NCI-H1417 (cell line): ENCODE results near the gene AUH.
A peak's percentile ranks its signal among the peaks of the same experiment; 100 is the strongest.

Experiments used
- DNase-seq, 3 experiments: peaks; one replicate each; lab custom pipeline; 2025; lab: John Stamatoyannopoulos, UW

Gene AUH

DNA sequence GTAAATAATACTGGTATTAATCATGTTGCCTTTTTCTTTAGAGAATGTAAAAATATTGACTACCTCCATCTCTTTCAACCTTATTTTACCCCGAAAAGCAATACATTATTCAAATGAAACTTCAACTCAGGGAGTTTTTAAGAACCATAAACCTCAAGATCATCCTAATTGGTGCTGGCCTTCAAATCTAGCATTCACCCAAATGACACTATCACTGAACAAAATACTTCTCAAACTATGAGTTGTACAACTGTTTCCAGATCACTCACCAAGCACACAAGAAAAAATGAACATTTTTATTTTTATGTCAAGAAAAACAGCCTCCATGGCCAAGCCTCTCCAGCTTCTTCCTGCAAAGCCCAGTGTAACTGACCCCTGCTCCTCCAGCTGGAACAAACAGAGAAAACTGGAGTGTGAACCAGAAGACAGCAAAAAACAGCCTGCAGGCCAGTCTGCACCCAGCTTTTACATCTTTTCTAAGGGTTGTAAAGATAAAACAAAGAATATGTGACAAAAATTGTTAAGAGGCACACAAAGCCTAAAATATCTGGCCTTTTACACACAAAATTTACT lies 21.2 kb downstream of the AUH start:
- no peak for DNase-seq

DNA sequence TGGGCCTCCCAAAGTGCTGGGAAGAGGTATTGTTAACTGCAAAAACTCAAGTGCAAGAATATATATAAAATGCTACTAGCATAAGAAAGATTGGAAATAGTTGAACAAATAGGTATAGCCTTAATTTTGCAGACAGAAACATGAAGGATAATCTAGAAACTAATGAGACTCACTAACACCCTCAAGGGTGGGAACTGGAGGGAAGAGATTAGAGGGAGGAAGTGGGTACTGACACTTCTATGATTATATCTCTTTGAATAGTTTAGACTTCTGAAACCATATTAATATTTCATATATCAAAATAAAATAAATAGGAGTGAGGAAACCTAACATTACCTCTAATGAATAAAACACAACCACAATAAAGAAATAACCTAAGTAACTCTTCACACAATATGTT lies 23.0 kb downstream of the AUH start:
- DNase-seq: no peak

DNA sequence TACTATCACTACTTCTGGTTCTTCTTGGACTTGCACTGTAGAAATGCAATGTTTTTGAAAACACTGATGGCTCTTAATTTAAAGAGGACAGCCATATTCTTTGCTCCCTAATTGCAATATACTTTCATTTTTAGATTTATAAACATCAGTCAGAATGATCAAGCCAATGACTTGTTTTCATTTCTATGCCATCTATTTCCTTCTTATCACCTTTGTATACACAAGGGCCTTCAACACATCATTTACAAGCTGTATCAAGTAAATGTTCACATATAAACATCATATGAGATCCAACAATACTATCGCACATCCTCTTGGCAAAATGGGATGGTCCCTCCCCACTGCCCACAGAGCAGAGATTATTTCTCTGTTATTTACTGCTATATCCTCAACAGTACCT lies 24.9 kb downstream of the AUH start:
- no peak for DNase-seq

DNA sequence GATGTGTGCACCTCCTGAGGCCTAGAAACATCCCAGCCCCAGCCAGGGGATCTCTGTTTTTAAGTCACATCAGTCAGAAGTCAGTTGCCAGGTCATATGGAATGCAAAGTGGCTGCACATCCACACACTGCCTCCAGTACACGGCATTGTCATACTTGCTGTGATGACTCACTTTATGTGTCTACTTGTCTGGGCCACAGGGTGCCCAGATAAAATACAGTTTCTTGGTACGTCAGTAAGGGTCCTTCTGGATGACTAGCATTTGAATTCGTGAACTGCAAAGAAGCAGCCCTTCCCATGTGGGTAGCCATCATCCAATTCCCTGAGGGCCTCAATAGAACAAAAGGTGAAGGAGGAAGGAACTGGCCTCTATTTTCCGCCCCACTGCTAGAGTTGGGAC lies 27.7 kb downstream of the AUH start:
- DNase-seq: no peak

GRCh38 chr9:91333551-91333950 lies 28.2 kb downstream of the AUH start:
- no peak for DNase-seq

DNA sequence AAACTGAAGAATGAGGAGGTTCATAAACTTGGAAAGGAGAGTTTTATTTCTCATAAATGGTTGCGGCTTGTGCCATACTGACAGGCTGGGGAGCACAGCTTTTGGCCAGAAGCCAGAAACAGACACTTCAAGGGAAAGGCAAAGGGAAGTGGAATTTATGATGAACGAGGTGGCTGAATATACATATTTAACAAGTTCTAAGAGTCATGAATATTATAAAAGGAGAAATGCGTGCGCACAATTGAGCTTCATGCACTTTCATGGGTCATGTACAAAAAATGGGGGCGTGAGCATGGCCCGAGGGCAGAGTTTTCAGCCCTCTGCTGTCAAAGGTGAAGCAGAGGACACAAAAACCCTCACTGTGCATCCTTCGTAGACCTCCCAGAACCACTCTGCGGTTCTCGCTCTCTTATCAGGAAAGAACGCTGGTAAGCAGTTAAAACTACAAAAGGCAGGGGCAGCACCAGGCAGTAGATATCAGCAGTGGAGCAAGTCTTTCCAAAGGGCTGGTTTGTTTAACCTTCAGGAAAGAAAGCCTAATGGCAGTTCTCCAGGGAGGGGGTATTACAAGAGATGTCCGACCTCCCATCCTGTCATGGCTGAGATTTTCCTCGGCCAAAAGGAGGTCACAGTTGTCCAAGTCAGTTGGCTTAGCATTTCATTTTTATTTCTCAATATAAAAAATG lies 29.0 kb downstream of the AUH start:
- peak in 1 of 3 experiments; percentile 15 for DNase-seq

DNA sequence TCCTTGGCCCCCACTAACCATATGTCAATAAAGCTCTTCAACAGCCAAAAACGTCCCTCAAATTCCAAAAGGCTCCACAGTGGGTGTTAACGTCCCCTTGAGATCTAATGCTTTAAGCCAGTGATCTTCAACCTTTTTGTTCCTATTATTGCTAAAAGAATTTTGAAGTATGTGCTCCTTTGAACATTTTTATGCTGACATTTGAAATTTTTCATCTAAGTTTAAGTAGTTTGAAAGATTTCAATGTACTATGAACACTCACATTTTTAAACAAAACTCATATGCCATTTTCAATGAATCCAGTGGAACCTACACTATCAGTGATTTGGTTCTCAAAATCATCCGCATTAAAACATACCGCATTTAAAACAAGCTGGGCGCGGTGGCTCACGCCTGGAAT lies 29.9 kb downstream of the AUH start:
- no peak for DNase-seq

- DNase-seq: no peak
These were observed 33.5 kb downstream of the AUH start for GRCh38 chr9:91328186-91328585.

DNA sequence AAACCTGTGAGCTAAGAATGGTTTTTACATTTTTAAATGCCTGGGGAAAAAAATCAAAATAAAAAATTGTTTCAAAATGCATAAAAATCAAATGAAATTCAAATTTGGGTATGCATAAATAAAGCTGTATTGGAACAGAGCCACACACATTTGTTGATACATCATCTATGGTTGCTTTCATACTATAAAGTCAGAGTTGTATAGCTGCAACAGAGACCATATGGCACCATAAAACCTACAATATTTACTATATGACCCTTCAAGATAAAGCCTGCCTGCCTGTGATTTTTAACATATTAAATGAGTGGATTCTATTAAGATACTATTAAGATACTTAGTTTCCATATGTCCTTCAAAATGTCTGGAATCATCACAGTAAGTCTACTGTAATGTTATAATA lies 40.0 kb downstream of the AUH start:
- no peak for DNase-seq

GRCh38 chr9:91320299-91320698 lies 41.4 kb downstream of the AUH start:
- no peak for DNase-seq

DNA sequence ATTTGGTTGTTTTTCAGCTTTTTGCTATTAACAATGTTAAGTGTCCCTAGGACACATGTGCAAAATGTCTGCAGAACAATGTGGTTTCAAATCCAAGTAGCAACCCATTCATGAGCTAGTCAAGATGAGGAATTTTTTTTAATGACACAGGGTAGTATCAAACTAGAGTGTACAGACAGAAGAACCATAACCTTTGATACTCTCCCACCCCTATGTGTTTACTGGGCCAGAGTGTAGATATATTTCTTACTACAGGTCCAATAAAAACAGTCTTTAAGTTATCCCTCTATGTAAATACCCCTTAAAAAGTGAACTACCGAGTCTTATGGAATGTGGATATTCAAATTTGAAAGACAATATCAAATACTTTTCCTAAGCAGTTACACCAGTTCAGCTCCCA lies 45.6 kb downstream of the AUH start:
- DNase-seq: no peak

DNA sequence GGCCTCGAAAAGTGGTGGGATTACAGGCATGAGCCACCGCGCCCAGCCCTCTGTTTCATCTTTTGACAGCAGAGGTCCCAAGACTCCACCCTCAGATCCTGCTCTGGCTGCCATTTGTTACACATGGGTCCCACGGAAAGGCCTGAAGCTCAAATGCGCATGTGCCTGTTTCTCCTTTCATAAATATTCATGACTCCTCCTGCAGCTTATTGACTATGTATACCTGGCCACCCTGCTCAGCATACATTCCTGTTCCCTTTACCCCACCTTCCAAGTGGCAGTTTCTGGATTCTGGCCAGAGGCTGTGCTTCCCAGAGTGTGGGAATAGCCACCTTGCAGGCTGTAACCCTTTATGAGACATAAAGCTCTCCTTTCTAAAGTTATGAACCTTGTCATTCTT lies 46.5 kb downstream of the AUH start:
- no peak for DNase-seq

DNA sequence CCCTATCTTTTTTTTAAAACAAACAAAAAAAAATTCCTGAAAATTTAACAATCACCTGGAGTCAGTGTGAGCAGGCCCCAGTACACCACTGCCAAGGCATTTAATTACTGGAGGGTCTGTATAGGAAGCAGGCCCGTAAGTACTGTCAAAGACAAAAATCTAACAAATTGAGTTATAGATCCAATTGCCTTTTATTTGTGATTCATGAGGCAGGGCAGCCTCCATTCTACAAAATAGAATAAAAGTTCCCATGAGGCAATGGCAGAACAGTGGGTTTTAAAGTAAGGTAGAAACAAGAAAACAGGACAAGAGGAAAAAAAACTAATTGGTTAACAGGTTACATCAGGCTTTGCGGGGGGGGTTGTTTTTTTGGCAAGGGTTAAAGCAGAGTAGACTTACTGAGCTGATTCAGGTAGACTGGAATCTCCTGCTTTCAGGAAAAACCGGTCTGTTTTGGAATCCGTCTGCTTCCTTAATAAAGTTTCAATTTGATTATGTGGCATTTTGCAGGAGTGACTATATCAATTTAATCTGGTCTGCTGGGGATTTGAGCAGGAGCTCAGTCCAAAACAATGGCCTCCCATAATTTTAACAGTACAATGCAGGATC lies 48.9 kb downstream of the AUH start:
- no peak for DNase-seq

DNA sequence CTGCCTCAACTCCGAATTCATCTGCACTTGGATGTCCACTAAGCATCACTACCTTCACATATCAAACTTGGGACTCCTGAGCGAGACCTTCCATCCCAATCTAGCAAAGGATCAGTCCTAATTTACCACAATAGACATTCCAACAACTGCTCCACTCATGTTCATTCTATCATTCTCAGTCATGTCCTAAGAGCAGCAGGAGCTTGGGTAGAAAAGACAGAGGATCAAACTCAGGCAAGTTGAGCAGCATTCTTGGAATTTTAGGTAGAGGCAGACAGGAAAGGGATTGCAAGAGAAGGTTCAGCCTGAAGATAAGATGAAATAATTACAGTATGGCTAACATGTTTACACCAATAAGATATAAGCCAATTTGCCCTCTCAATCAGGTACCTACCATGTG lies 51.7 kb downstream of the AUH start:
- DNase-seq: no peak

DNA sequence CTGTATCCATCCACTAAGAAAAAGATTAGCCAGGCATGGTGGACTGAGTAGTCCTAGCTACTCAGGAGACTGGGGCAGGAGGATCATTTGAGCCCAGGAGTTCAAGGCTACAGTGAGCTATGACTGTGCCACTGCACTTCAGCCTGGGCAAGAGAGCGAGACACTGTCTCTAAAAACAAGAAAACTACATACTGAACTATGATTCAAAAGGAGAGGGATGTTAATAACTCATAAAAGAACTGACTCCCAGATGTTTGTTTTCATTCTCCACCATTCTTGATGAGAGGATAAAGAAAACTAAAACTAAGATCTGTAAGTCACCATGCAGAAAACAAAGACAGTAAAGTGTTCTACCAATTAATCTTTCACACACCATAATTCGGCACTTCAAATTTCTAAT lies 53.5 kb downstream of the AUH start:
- DNase-seq: no peak

DNA sequence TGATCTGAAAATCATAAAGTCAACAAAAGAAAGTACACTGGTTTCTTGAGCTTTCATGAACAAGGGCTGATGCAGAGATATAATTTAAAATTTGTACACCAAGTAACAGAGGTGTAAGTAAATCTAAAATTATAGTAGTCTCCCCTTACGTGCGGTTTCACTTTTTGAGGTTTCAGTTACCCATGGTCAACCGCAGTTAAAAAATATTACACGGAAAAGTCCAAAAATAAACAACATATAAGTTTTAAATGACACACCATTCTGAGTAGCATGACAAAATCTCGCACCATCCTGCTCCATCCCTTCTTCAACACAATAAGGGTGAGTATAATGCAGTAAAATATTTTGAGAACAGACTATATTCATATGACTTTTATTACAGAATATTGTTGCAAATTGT lies 54.4 kb downstream of the AUH start:
- no peak for DNase-seq

DNA sequence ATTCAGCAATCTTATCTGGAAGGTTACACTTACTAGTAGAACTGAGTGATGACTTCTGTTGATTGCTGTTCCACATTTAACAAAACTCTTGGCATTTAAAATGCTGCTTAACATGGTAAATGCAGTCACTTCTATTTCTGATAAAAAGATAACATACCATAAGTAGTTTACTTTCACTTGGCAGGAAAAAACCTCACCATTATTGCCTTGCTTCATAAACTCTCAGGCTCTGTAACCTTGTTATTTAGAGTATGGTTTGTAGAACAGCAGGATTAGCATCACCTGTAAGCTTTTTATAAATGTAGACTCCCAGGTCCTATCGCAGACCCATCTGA lies 55.5 kb downstream of the AUH start:
- no peak for DNase-seq

GRCh38 chr9:91305596-91306295 lies 56.0 kb downstream of the AUH start:
- no peak for DNase-seq

DNA sequence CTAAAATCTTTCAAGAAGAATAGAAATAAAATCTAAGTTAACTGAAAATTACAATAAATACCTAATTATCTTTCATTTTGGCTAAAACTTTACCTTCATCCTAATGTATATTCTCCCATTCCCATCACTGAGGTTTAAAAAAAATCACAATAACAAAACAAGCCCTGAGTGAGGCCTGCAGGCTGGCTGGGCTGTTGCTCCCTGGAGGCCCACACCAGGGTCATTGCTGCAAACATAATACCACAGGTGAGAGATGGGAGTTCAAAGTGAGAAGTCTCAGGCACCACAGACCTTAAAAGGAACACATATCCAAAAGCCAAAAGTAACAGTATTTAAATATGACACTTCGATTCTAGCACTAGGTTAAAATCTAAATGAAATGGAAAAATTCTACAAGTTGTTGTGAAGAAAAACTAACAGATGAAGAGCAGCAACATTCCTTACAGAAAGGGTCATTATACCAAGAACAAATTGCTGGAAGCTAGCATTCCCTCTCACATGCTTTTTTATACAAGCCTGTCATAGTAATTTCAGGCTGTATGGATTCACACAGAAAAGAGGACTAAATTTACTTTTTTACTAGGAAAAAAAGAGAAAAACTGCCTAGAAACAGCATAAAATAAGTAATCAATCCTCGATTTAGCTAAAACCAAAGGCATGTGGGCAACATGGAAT lies 57.8 kb downstream of the AUH start:
- no peak for DNase-seq

GRCh38 chr9:91302831-91303230 lies 58.9 kb downstream of the AUH start:
- no peak for DNase-seq

- no peak for DNase-seq
These were observed 60.6 kb downstream of the AUH start for GRCh38 chr9:91301161-91301560.

DNA sequence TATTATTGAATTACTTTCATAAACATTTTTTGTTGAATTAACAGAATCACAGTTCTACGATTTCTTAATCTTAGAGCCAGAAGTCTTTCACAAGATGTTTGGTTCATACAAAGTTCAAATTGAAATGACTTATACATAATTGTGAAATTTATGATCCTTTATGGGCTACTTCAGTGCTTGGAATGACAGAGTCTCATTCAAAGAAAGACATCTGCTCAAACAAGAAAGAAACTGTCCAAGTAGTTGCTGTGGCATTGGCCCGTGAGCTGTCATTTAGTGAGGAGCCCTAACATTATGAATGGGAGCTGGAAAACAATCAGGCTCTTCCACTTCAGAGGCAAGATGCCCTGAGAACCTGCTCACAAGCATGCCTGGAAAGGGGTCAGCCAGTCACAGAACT lies 63.4 kb downstream of the AUH start:
- DNase-seq: peak in 1 of 3 experiments; percentile 4

- no peak for DNase-seq
These were observed 64.4 kb downstream of the AUH start for GRCh38 chr9:91297306-91297705.
